Loucy (cell line): ENCODE data around the gene DSEL.

Experiments
- H2AFZ ChIP-seq: fragments of 200-600 bp; sonication (generic); 2 replicates; pipeline ENCODE4 v1.6.0; 2016; ENCODE audit warnings: antibody characterized with exemption, mild to moderate bottlenecking, low read length, moderate library complexity
- H3F3A ChIP-seq: fragments of 200-600 bp; 2 replicates; pipeline ENCODE4 v1.6.0; 2016; ENCODE audit warnings: antibody characterized with exemption, low read depth, mild to moderate bottlenecking
- H3K27me3 ChIP-seq: fragments of 200-600 bp; sonication (generic); 2 replicates; pipeline ENCODE4 v1.6.1; 2014; ENCODE audit warnings: low read length, mild to moderate bottlenecking; ENCODE audit not compliant: insufficient read depth, poor library complexity, severe bottlenecking
- H3K36me3 ChIP-seq: fragments of 200-600 bp; sonication (generic); 2 replicates; pipeline ENCODE4 v1.6.1; 2016; ENCODE audit warnings: low read length; ENCODE audit not compliant: insufficient read depth
- H3K4me1 ChIP-seq: fragments of 200-600 bp; sonication (generic); 2 replicates; pipeline ENCODE4 v1.5.1; 2014; ENCODE audit warnings: low read length, mild to moderate bottlenecking; ENCODE audit not compliant: insufficient read depth, poor library complexity, severe bottlenecking
- H3K4me2 ChIP-seq: fragments of 200-600 bp; sonication (generic); 2 replicates; pipeline ENCODE4 v1.6.0; 2014; ENCODE audit warnings: antibody characterized with exemption, low read length, low read depth, mild to moderate bottlenecking; ENCODE audit not compliant: poor library complexity, severe bottlenecking
- H3K4me3 ChIP-seq: fragments of 200-600 bp; sonication (generic); 2 replicates; pipeline ENCODE4 v1.5.1; 2014; ENCODE audit warnings: low read length, mild to moderate bottlenecking, mixed read lengths; ENCODE audit not compliant: poor library complexity, severe bottlenecking
- H3K79me2 ChIP-seq: fragments of 200-600 bp; sonication (generic); 2 replicates; pipeline ENCODE4 v1.6.1; 2014; ENCODE audit warnings: low read length; ENCODE audit not compliant: insufficient read depth
- H3K9ac ChIP-seq: fragments of 200-600 bp; sonication (generic); 2 replicates; pipeline ENCODE4 v1.6.0; 2014; ENCODE audit warnings: mild to moderate bottlenecking, low read depth, low read length, moderate library complexity; ENCODE audit not compliant: poor library complexity, severe bottlenecking
- H3K9me2 ChIP-seq: fragments of 200-600 bp; sonication (generic); replicated peaks from 2 replicates; pipeline ENCODE4 v1.6.1; 2016; ENCODE audit warnings: low read depth, low read length, mixed read lengths
- H3K9me3 ChIP-seq: fragments of 200-600 bp; sonication (generic); 2 replicates; pipeline ENCODE4 v1.6.1; 2014; ENCODE audit warnings: mild to moderate bottlenecking, antibody characterized with exemption, low read length, low read depth; ENCODE audit not compliant: insufficient read depth
- H4K20me1 ChIP-seq: fragments of 200-600 bp; sonication (generic); 2 replicates; pipeline ENCODE4 v1.6.0; 2014; ENCODE audit warnings: antibody characterized with exemption, low read length, mild to moderate bottlenecking; ENCODE audit not compliant: insufficient read depth, poor library complexity, severe bottlenecking
- CTCF ChIP-seq: fragments of 200-600 bp; sonication (generic); conservative IDR thresholded peaks from 2 replicates; pipeline ENCODE4 v1.5.1; 2014; ENCODE audit warnings: mild to moderate bottlenecking, antibody characterized with exemption, low read length
- EZH2phosphoT487 ChIP-seq: fragments of 200-600 bp; IDR thresholded peaks from 2 replicates; pipeline ENCODE4 v1.6.1; 2018; ENCODE audit warnings: antibody characterized with exemption, mild to moderate bottlenecking, moderate library complexity, borderline replicate concordance

Gene DSEL

GRCh38 chr18:67467188-67467587, 49.3 kb downstream of the DSEL start:
- Histone ChIP-seq H3K9ac (no peak overlapping the region), H3K36me3 (no peaks in the 10 kb centered on the region), H3F3A (no peaks in the 10 kb centered on the region), H4K20me1 (no peaks in the 10 kb centered on the region), H3K79me2 (no peaks in the 10 kb centered on the region), H3K4me3 (no peak overlapping the region), H3K9me2 (no peaks in the 10 kb centered on the region), H3K9me3 (no peaks in the 10 kb centered on the region), H3K27me3 (no peaks in the 10 kb centered on the region), H2AFZ (no peak overlapping the region), H3K4me2 (peak overlapping the region; percentile 57), H3K4me1 (peaks cover 29% of the 10 kb centered on the region)
- no peak for TF ChIP-seq EZH2phosphoT487
- no peak for TF ChIP-seq CTCF

- TF ChIP-seq EZH2phosphoT487, result no peak
- TF ChIP-seq CTCF, result no peak
- Histone ChIP-seq H3K79me2 (no peaks in the 10 kb centered on the region), H3F3A (no peaks in the 10 kb centered on the region), H3K4me1 (peaks cover 29% of the 10 kb centered on the region), H3K9me2 (no peaks in the 10 kb centered on the region), H3K9me3 (no peaks in the 10 kb centered on the region), H4K20me1 (no peaks in the 10 kb centered on the region), H3K27me3 (no peaks in the 10 kb centered on the region), H3K9ac (no peak overlapping the region), H3K4me3 (no peak overlapping the region), H3K36me3 (no peaks in the 10 kb centered on the region), H3K4me2 (no peak overlapping the region), H2AFZ (no peak overlapping the region; the same call in 1 of the 2 replicates)
These were observed 52.0 kb downstream of the DSEL start for GRCh38 chr18:67464499-67464898.

GRCh38 chr18:67463829-67464228, 52.7 kb downstream of the DSEL start:
- H3K9me3 ChIP-seq, result no peaks in the 10 kb centered on the region
- H4K20me1 ChIP-seq, result no peaks in the 10 kb centered on the region
- H2AFZ ChIP-seq, result peak overlapping the region; percentile 25; the same call in 1 of the 2 replicates
- no peaks in the 10 kb centered on the region for H3K79me2 ChIP-seq
- no peak overlapping the region for H3K9ac ChIP-seq
- H3K4me2 ChIP-seq, result no peak overlapping the region
- H3K4me3 ChIP-seq, result no peak overlapping the region
- H3K4me1 ChIP-seq, result peaks cover 28% of the 10 kb centered on the region
- H3K36me3 ChIP-seq, result no peaks in the 10 kb centered on the region
- H3F3A ChIP-seq, result no peaks in the 10 kb centered on the region
- TF ChIP-seq EZH2phosphoT487, result no peak
- TF ChIP-seq CTCF, result peak; percentile 63
- no peaks in the 10 kb centered on the region for H3K9me2 ChIP-seq
- no peaks in the 10 kb centered on the region for H3K27me3 ChIP-seq
